GM20000 (cell line): ENCODE measurements around the gene TRPM5.

ENCODE experiments used
- DNase-seq: peaks from one replicate; pipeline ENCODE4 v3.0.0; 2012; ENCODE audit warnings: low spot score
- CTCF ChIP-seq: IDR thresholded peaks from 2 replicates; pipeline ENCODE4 v1.5.1; 2012; ENCODE audit warnings: mild to moderate bottlenecking, control low read depth; ENCODE audit errors: extremely low read depth, missing control alignments

TRPM5 gene

GRCh38 chr11:2443881-2444820 lies at the start of gene TRPM5:
Gene TRPM5, minus strand, starts transcription at chr11:2444514. Its CDS starts 21,478 bp downstream, at chr11:2423036.
- DNase-seq: peak; percentile 72
- TF ChIP-seq CTCF: no peak

- DNase-seq: no peak
- TF ChIP-seq CTCF: no peak
These were observed 44.8 kb upstream of the TRPM5 start for GRCh38 chr11:2489083-2489482.

- TF ChIP-seq CTCF: no peak
- DNase-seq: no peak
These were observed 43.7 kb upstream of the TRPM5 start for GRCh38 chr11:2488004-2488403.

- no peak for TF ChIP-seq CTCF
- DNase-seq: no peak
These were observed 40.3 kb upstream of the TRPM5 start for GRCh38 chr11:2484576-2485125.

- no peak for DNase-seq
- no peak for TF ChIP-seq CTCF
These were observed 39.1 kb upstream of the TRPM5 start for GRCh38 chr11:2483426-2483825.

- no peak for TF ChIP-seq CTCF
- DNase-seq: no peak
These were observed 38.4 kb upstream of the TRPM5 start for GRCh38 chr11:2482745-2483144.

GRCh38 chr11:2482204-2482603 lies 37.9 kb upstream of the TRPM5 start:
- no peak for TF ChIP-seq CTCF
- DNase-seq: no peak
